IMR-90 (cell line): ENCODE data around the gene ZNF469. TPM values are rescaled to one million over a fixed set of nuclear protein-coding genes. Genes with fewer than 3 reads are reported as not detected.

Experiments used
- ATAC-seq: fragments of 200-7000 bp; cut with Tn5 transposase; 2 replicates; pipeline ENCODE4 v1.9.1; 2020; ENCODE audit warnings: low read depth, mild to moderate bottlenecking, moderate library complexity
- BruUV-seq: library from RNA; stranded (reverse); fragments of 400-500 nt; replicated peaks from 2 replicates; lab custom pipeline; 2021; lab: Mats Ljungman, UMichigan
- CTCF ChIA-PET: fragments of 300-600 bp; formaldehyde crosslinking; extraction: SDS; loops from one replicate; lab custom pipeline; 2021; ENCODE audit warnings: antibody characterized with exemption; lab: Yijun Ruan, JAX
- POLR2A ChIA-PET: fragments of 300-600 bp; sonication (Branson Sonifier 250); formaldehyde crosslinking; loops from one replicate; lab custom pipeline; 2022; ENCODE audit warnings: antibody characterized with exemption; ENCODE audit not compliant: unreplicated experiment; lab: Charles Lee
- DNase-seq: peaks from one replicate; pipeline ENCODE4 v3.0.0; 2013
- H2AFZ ChIP-seq: replicated peaks from 2 replicates; pipeline ENCODE3; 2013; ENCODE audit warnings: low read length, mild to moderate bottlenecking; ENCODE audit not compliant: poor library complexity
- H2AK5ac ChIP-seq: 2 replicates; pipeline ENCODE4 v1.6.1; 2013; ENCODE audit warnings: low read depth, low read length, inconsistent platforms
- H2AK9ac ChIP-seq: replicated peaks from 2 replicates; pipeline ENCODE3; 2013; ENCODE audit warnings: mild to moderate bottlenecking, low read depth, low read length, moderate library complexity; ENCODE audit not compliant: poor library complexity
- H2BK120ac ChIP-seq: 2 replicates; pipeline ENCODE4 v1.6.1; 2013; ENCODE audit warnings: low read depth, low read length, inconsistent platforms
- H2BK15ac ChIP-seq: 3 replicates; pipeline ENCODE4 v1.6.1; 2013; ENCODE audit warnings: low read depth, low read length, inconsistent platforms
- H2BK20ac ChIP-seq: 2 replicates; pipeline ENCODE4 v1.6.1; 2013; ENCODE audit warnings: low read depth, mild to moderate bottlenecking, inconsistent platforms, low read length, moderate library complexity
- H2BK5ac ChIP-seq: 2 replicates; pipeline ENCODE4 v1.6.1; 2013; ENCODE audit warnings: mild to moderate bottlenecking, low read depth, low read length, inconsistent platforms; ENCODE audit not compliant: poor library complexity, severe bottlenecking
- H3K14ac ChIP-seq: replicated peaks from 2 replicates; pipeline ENCODE4 v1.6.1; 2013; ENCODE audit warnings: low read depth, low read length, inconsistent platforms
- H3K18ac ChIP-seq: 2 replicates; pipeline ENCODE4 v1.6.1; 2013; ENCODE audit warnings: low read depth, low read length, control low read depth
- H3K23ac ChIP-seq: 2 replicates; pipeline ENCODE4 v1.6.1; 2013; ENCODE audit warnings: low read depth, low read length, inconsistent platforms
- H3K27ac ChIP-seq: 2 replicates; pipeline ENCODE4 v1.5.1; 2013; ENCODE audit warnings: mild to moderate bottlenecking, control low read depth, low read length; ENCODE audit not compliant: insufficient read depth
- H3K27me3 ChIP-seq: 2 replicates; pipeline ENCODE4 v1.6.1; 2013; ENCODE audit warnings: low read length; ENCODE audit not compliant: control insufficient read depth, insufficient read depth
- H3K36me3 ChIP-seq: 2 replicates; pipeline ENCODE4 v1.6.1; 2013; ENCODE audit warnings: low read length, mixed read lengths; ENCODE audit not compliant: control insufficient read depth, insufficient read depth
- H3K4ac ChIP-seq: 2 replicates; pipeline ENCODE4 v1.6.1; 2013; ENCODE audit warnings: low read depth, low read length, inconsistent platforms
- H3K4me1 ChIP-seq: 2 replicates; pipeline ENCODE4 v1.6.1; 2013; ENCODE audit warnings: low read length, mixed read lengths; ENCODE audit not compliant: control insufficient read depth, insufficient read depth
- H3K4me2 ChIP-seq: 2 replicates; pipeline ENCODE4 v1.6.1; 2013; ENCODE audit warnings: low read depth, mild to moderate bottlenecking, control low read depth, low read length, moderate library complexity
- H3K4me3 ChIP-seq: 2 replicates; pipeline ENCODE4 v1.5.1; 2013; ENCODE audit warnings: low read depth, mild to moderate bottlenecking, control low read depth, low read length, moderate library complexity; ENCODE audit not compliant: insufficient read depth
- H3K56ac ChIP-seq: 2 replicates; pipeline ENCODE4 v1.6.1; 2013; ENCODE audit warnings: low read length, inconsistent platforms; ENCODE audit not compliant: insufficient read depth; ENCODE audit errors: extremely low read depth
- H3K79me1 ChIP-seq, 2 experiments: 2 replicates each; pipeline ENCODE4 v1.6.1; 2013; ENCODE audit warnings: low read length in 2 of 2, inconsistent platforms in 1 of 2, low read depth in 1 of 2
- H3K9ac ChIP-seq: 2 replicates; pipeline ENCODE4 v1.6.1; 2013; ENCODE audit warnings: low read depth, low read length, control low read depth
- H3K9me1 ChIP-seq: 2 replicates; pipeline ENCODE4 v1.6.1; 2013; ENCODE audit warnings: low read length, inconsistent platforms; ENCODE audit not compliant: insufficient read depth
- H3K9me3 ChIP-seq: 2 replicates; pipeline ENCODE4 v1.6.1; 2013; ENCODE audit warnings: low read length; ENCODE audit not compliant: control insufficient read depth, insufficient read depth
- H4K20me1 ChIP-seq: 2 replicates; pipeline ENCODE4 v1.6.1; 2013; ENCODE audit warnings: low read length, inconsistent platforms; ENCODE audit not compliant: insufficient read depth
- H4K5ac ChIP-seq: 2 replicates; pipeline ENCODE4 v1.6.1; 2013; ENCODE audit warnings: mild to moderate bottlenecking, low read depth, low read length, control low read depth
- H4K8ac ChIP-seq, 2 experiments: 2 replicates each; pipeline ENCODE4 v1.6.1; 2013; ENCODE audit warnings: low read depth in 2 of 2, low read length in 2 of 2, control low read depth in 1 of 2, inconsistent platforms in 1 of 2
- H4K91ac ChIP-seq: 2 replicates; pipeline ENCODE4 v1.6.1; 2013; ENCODE audit warnings: low read depth, low read length, inconsistent platforms; ENCODE audit not compliant: insufficient read depth
- BHLHE40 ChIP-seq: fragments of 150-350 bp; IDR thresholded peaks from 2 replicates; pipeline ENCODE4 v1.6.1; 2016; ENCODE audit warnings: mild to moderate bottlenecking, low read depth, low read length
- CEBPB ChIP-seq: IDR thresholded peaks from 2 replicates; pipeline ENCODE4 v1.6.1; 2012; ENCODE audit warnings: low read depth, low read length, improper control_type of control experiment
- CHD1 ChIP-seq: IDR thresholded peaks from 2 replicates; pipeline ENCODE4 v1.6.1; 2012; ENCODE audit warnings: low read depth, low read length, improper control_type of control experiment
- CTCF ChIP-seq: conservative IDR thresholded peaks from 2 replicates; pipeline ENCODE4 v1.5.1; 2012; ENCODE audit warnings: mild to moderate bottlenecking, low read depth, low read length, improper control_type of control experiment
- ELK1 ChIP-seq: fragments of 150-350 bp; IDR thresholded peaks from 2 replicates; pipeline ENCODE4 v1.6.1; 2016; ENCODE audit warnings: low read depth, mild to moderate bottlenecking, low read length, moderate library complexity, borderline replicate concordance
- FOS ChIP-seq: fragments of 150-350 bp; IDR thresholded peaks from 2 replicates; pipeline ENCODE4 v1.6.1; 2016; ENCODE audit warnings: low read depth, low read length
- MAFK ChIP-seq: IDR thresholded peaks from 2 replicates; pipeline ENCODE4 v1.6.1; 2012; ENCODE audit warnings: low read depth, low read length, improper control_type of control experiment
- MAZ ChIP-seq: IDR thresholded peaks from 2 replicates; pipeline ENCODE4 v1.6.1; 2012; ENCODE audit warnings: low read depth, mild to moderate bottlenecking, low read length, improper control_type of control experiment, moderate library complexity, borderline replicate concordance
- MXI1 ChIP-seq: IDR thresholded peaks from 2 replicates; pipeline ENCODE4 v1.6.1; 2012; ENCODE audit warnings: low read depth, mild to moderate bottlenecking, low read length, moderate library complexity, borderline replicate concordance
- NFE2L2 ChIP-seq: fragments of 150-350 bp; IDR thresholded peaks from 2 replicates; pipeline ENCODE4 v1.6.1; 2016; ENCODE audit warnings: low read depth, mild to moderate bottlenecking, low read length
- POLR2A ChIP-seq: IDR thresholded peaks from 2 replicates; pipeline ENCODE4 v1.6.1; 2012; ENCODE audit warnings: mild to moderate bottlenecking, low read depth, low read length
- RCOR1 ChIP-seq: IDR thresholded peaks from 2 replicates; pipeline ENCODE4 v1.6.1; 2012; ENCODE audit warnings: mild to moderate bottlenecking, low read length, improper control_type of control experiment; ENCODE audit not compliant: insufficient replicate concordance
- RFX5 ChIP-seq: IDR thresholded peaks from 2 replicates; pipeline ENCODE4 v1.8.0; 2012; ENCODE audit warnings: low read depth, mild to moderate bottlenecking, low read length, moderate library complexity
- SMC3 ChIP-seq: fragments of 150-350 bp; IDR thresholded peaks from 2 replicates; pipeline ENCODE4 v1.6.1; 2016; ENCODE audit warnings: low read depth, mild to moderate bottlenecking, antibody characterized with exemption, low read length, moderate library complexity
- USF2 ChIP-seq: fragments of 150-350 bp; IDR thresholded peaks from 2 replicates; pipeline ENCODE4 v1.6.1; 2017; ENCODE audit warnings: mild to moderate bottlenecking, antibody characterized with exemption, low read length, low read depth
- WGBS, 2 experiments: methylation state at CpG; one replicate each; pipeline versions ENCODE4 v1.1.5 to v1.1.7; 2013; ENCODE audit warnings: missing lambda C conversion rate in 2 of 2; ENCODE audit not compliant: insufficient read length in 1 of 2; ENCODE audit errors: extremely low coverage in 2 of 2; 5-methylcytosine and 5-hydroxymethylcytosine counted together
- dilution Hi-C: fragments of 300-500 bp; cut with HindIII; formaldehyde crosslinking; loops from one replicate; pipeline ENCODE4 v1.14.3; 2018; ENCODE audit warnings: low sequenced_read_pairs; ENCODE audit not compliant: unreplicated experiment
- in situ Hi-C: fragments of 300-500 bp; cut with MboI; formaldehyde crosslinking; loops from 3 replicates; pipeline ENCODE4 v1.14.3; 2019; ENCODE audit warnings: low sequenced_read_pairs, inconsistent platforms, mixed read lengths
- intact Hi-C: fragments of 100-400 bp; cut with micrococcal nuclease; formaldehyde crosslinking; loops from 2 replicates; pipeline ENCODE4 v1.10.0; 2022
- polyA plus RNA-seq, 3 experiments: library from polyadenylated mRNA; depleted of rRNA; stranded (reverse); fragments of >200 nt; gene quantifications; 2 replicates each; pipeline ENCODE4 v1.2.3, GENCODE V29; 2012; ENCODE audit warnings: low replicate concordance in 1 of 3
- total RNA-seq: library from RNA; depleted of rRNA; stranded (reverse); fragments of >200 nt; gene quantifications from 2 replicates; pipeline ENCODE4 v1.2.3, GENCODE V29; 2012

The ZNF469 gene
- total and polyA plus RNA-seq, 2 of the 4 experiments (the other 2 are of a cell fraction): 1.1 to 13.3 TPM

- Histone ChIP-seq H3K4me2 (no peak overlapping the region), H4K20me1 (no peaks in the 10 kb centered on the region; the same call in 1 of the 2 replicates), H3K4me1 (0 out of 2 replicates have a peak, but pooled peaks cover 2% of the 10 kb centered on the region), H2BK120ac (no peak overlapping the region), H3K27ac (no peak overlapping the region), H3K14ac (no peak overlapping the region), H3K4me3 (no peak overlapping the region), H2BK5ac (no peak overlapping the region), H2BK15ac (0 out of 3 replicates have a peak overlapping the region, but pooled peaks have one; percentile 45), H3K36me3 (no peaks in the 10 kb centered on the region), H4K91ac (no peak overlapping the region), H2BK20ac (no peak overlapping the region), H3K23ac (no peak overlapping the region), H3K56ac (no peak overlapping the region), H3K9me3 (peaks cover 2% of the 10 kb centered on the region; the same call in 1 of the 2 replicates), H4K5ac (no peak overlapping the region), H2AK9ac (no peak overlapping the region), H3K18ac (no peak overlapping the region; the same call in 1 of the 2 replicates), H2AK5ac (peak overlapping the region; percentile 36), H4K8ac (no peak overlapping the region), H2AFZ (no peak overlapping the region), H3K9me1 (peaks cover 3% of the 10 kb centered on the region; the same call in 1 of the 2 replicates), H3K79me1 (no peaks in the 10 kb centered on the region), H3K27me3 (peaks cover 2% of the 10 kb centered on the region; the same call in 1 of the 2 replicates), H3K4ac (peak overlapping the region; percentile 5; the same call in 1 of the 2 replicates), H3K9ac (no peak overlapping the region)
- in situ Hi-C loops: no loop called here
- ATAC-seq (peak; percentile 44; the same call in 1 of the 2 replicates), DNase-seq (peak; percentile 17)
- BruUV-seq: no TSS peak
- dilution Hi-C loops: no loop called here
- intact Hi-C loops: no loop called here
- 72% methylated on average over 6 of the region's 15 CpGs; no CpG with 5 or more reads in 1 of the 2 experiments for WGBS, 2 experiments
- CTCF ChIA-PET: no interaction called here
- POLR2A ChIA-PET: no interaction called here
- TF ChIP-seq USF2 (no peak), CHD1 (no peak), CEBPB (no peak), BHLHE40 (no peak), CTCF (no peak), ELK1 (no peak), POLR2A (no peak), NFE2L2 (no peak), RCOR1 (no peak), RFX5 (no peak), MXI1 (no peak), FOS (no peak), MAFK (no peak), MAZ (no peak), SMC3 (no peak)
Observed at GRCh38 chr16:88356124-88356726, 26.5 kb upstream of the ZNF469 start.
